ENCODE results near the gene SLC38A1.

GRCh38 chr12:46258129-46258528 is 10.7 kb downstream of the SLC38A1 start:
- TF ChIP-seq TOX (CRISPR knock-in tag; IDR thresholded peaks at IDR 0.05; ENCODE audit: borderline replicate concordance): no peak
- no peak for TF ChIP-seq RARB (CRISPR knock-in tag; IDR thresholded peaks at IDR 0.05)
- TF ChIP-seq ZNF565 (CRISPR knock-in tag; conservative IDR thresholded peaks at IDR 0.05; ENCODE audit: low read depth): no peak
- no peak for TF ChIP-seq PATZ1 (CRISPR knock-in tag; IDR thresholded peaks at IDR 0.05; ENCODE audit: borderline replicate concordance)
- no peak for TF ChIP-seq PPARA (CRISPR knock-in tag; IDR thresholded peaks at IDR 0.05; ENCODE audit: borderline replicate concordance)
- no peak for TF ChIP-seq ESRRG (CRISPR knock-in tag; IDR thresholded peaks at IDR 0.05)
- TF ChIP-seq SNAI2 (CRISPR knock-in tag; IDR thresholded peaks at IDR 0.05): no peak
